ENCODE measurements around the gene ALDH1L2. TPM values are rescaled to one million over a fixed set of nuclear protein-coding genes. Genes with fewer than 3 reads are reported as not detected.
A peak's percentile ranks its signal among the peaks of the same experiment; 100 is the strongest.

Gene ALDH1L2
- total RNA-seq, 1 experiment from 2014 or later = 2.6 TPM

- peak; percentile 25 for DNase-seq (ENCODE audit: low spot score)
These were observed 630 bp downstream of the ALDH1L2 start for GRCh38 chr12:105083551-105084105.

GRCh38 chr12:105083031-105083430, 1.2 kb downstream of the ALDH1L2 start:
- DNase-seq (ENCODE audit: low spot score) = no peak

GRCh38 chr12:105078712-105079570, 5.3 kb downstream of the ALDH1L2 start:
- no peak for DNase-seq (ENCODE audit: low spot score)

DNA sequence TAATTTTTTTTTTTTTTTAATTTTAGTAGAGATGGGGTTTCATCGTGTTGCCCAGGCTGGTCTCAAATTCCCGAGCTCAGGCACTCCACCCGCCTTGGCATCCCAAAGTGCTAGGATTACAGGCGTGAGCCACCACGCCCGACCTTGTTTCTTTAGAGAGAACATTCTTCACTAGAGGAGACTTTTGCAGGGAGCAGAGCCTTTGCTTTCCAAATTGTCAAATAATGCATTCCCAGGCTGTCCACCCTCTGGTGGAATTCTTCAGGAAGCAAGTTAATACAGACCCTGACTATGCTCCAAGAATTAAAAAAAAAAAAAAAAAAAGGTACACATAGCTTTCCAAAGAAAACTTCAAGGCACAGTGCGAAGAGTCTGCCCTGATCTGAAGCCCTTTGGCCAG, 6.8 kb downstream of the ALDH1L2 start:
- no peak for DNase-seq (ENCODE audit: low spot score)

GRCh38 chr12:105076913-105077312, 7.3 kb downstream of the ALDH1L2 start:
- no peak for DNase-seq (ENCODE audit: low spot score)

- DNase-seq (ENCODE audit: low spot score) = peak; percentile 52
These were observed 8.2 kb downstream of the ALDH1L2 start for GRCh38 chr12:105076098-105076497.

DNA sequence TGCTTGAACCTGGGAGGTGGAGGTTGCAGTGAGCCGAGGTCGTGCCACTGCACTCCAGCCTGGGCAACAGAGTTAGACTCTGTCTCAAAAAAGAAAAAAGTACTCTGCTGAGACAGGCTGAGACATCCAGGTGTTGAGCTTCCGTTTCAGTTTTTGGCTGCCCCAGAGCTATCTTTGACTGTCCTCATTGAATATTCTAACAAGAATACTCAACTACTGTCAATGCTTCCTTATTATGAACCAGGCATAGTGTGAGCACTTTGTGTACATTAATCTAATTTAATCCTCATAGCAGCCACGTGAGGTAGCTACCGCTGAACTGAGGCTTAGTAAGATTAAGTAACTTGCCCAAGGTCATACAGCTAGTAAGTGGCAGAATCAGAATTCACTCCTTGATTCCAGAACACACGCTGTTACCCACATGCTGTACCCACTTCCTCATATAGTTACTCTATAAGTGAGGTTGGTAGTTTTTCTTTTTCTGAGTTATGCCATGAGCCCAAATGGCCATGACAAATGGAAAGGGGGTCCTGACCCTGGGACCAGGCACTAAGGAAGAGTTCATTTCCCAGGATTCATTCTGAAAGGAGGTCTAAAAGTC, 11.3 kb downstream of the ALDH1L2 start:
- DNase-seq (ENCODE audit: low spot score) = no peak

DNA sequence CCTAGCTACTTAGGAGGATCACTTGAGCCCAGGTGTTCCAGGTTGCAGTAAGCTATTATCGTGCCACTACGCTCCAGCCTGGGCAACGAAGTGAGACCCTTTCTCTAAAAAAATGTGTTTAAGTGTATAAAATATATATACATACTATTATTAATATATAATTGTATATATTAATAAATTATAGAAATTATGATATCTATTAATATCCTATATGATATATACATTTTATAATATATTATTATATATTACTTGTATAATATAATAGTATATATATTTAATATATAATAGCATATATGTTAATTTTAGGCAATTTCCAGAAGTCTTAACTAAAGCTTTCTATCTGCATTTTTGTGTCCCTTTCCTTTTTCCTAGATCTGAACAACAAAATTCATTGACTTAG, 12.3 kb downstream of the ALDH1L2 start:
- no peak for DNase-seq (ENCODE audit: low spot score)

- no peak for DNase-seq (ENCODE audit: low spot score)
These were observed 14.1 kb downstream of the ALDH1L2 start for GRCh38 chr12:105069936-105070702.

GRCh38 chr12:105067511-105068031, 16.7 kb downstream of the ALDH1L2 start:
- DNase-seq (ENCODE audit: low spot score) = no peak

DNA sequence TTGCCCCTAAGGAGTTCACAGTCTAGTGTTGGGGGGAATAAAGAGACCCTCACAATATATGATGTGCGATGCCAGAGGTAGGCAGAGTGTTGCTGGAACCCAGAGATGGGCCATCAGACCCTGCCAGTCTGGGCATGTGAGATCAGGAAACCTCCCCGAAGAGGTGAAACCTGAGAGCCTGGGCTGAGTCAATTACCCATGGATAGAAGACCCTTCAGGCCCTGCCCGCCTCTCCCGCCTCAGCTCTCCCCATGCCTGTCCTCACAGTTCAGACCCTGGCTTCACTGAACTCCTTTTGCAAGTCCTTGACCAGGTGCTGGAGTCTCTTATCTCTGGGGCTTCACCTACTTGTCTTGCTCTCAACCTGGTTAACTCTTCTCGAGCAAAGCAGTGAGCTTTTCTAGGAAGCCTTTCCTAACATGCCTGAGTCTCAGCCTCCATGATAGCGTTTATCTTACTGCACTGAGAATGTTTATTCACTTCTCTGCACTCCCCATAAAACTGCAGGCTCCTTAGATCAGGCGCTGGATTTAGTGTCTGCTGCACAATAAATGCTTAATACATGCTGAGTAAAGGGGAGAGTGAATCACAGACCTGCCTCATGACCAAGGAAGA, 19.6 kb downstream of the ALDH1L2 start:
- DNase-seq (ENCODE audit: low spot score) = no peak

DNA sequence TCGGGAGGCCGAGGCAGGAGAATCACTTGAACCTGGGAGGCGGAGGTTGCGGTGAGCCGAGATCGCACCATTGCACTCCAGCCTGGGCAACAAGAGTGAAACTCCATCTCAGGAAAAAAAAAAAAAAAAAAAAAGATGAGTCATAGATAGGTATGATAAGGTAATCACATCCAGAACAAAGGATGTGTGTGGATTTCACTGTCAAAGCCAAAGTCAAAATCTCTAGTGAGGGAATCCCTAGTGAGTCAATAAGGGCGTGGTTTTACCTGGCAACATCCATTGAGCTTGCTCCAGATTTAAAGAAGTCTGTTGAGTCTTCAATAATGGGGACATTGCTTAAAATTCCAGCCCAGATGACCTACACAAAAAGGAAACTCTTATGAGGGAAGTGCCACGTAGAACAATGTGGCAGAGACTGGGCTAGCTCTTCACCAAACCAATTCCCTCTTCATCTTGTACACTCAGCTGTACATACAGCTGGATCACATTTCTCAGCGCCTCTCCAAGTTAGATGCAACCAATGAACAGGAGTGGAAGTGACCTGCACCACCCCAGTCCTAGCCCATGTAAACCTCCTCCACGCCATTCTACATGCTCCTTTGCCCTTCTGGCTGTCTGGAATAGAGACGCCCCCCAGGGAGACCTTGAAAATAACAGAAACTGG, 23.4 kb downstream of the ALDH1L2 start:
- DNase-seq (ENCODE audit: low spot score) = no peak

- no peak for DNase-seq (ENCODE audit: low spot score)
These were observed 27.1 kb downstream of the ALDH1L2 start for GRCh38 chr12:105057174-105057573.

DNA sequence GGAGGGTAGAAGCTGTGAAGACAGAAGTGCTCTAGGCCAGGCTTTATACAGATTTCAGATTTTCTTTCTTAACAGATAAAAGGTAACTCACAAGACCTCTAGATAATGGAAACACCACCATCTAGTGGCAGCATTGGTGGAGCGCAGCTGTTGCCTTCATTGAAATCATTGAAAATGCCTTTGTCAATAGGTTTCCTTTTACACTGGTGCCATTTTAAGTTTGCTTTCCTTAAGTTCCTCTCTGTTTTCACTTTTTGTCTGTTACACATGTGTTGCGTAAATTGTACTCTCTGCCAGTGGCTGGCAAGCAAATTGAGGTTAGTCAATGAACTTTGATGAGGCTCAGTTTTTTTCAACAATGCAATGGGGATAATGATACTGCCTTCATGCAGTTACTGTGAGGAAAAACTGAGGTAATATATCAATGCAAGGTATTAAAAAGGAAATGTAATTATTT, 31.1 kb downstream of the ALDH1L2 start:
- DNase-seq (ENCODE audit: low spot score) = peak; percentile 63

GRCh38 chr12:105051981-105052380, 32.3 kb downstream of the ALDH1L2 start:
- no peak for DNase-seq (ENCODE audit: low spot score)

DNA sequence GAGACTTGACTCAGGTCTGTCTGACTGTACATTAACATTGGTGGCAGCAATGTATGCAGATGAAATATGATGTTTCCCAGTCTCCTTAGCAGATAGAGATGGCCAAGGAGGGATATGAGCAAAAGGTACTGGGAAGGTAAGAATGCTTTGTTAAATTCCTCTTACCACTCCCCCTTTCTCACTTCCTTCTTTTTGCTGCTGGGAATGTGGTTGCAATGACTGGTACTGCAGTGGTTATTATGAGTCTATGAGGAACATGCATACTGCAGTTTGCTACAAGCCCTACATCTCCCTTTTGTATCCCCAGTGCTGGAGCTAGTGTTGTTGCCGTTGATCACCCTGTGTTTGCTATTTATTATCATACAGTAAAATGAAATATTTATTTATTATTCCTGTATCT, 35.9 kb downstream of the ALDH1L2 start:
- no peak for DNase-seq (ENCODE audit: low spot score)

DNA sequence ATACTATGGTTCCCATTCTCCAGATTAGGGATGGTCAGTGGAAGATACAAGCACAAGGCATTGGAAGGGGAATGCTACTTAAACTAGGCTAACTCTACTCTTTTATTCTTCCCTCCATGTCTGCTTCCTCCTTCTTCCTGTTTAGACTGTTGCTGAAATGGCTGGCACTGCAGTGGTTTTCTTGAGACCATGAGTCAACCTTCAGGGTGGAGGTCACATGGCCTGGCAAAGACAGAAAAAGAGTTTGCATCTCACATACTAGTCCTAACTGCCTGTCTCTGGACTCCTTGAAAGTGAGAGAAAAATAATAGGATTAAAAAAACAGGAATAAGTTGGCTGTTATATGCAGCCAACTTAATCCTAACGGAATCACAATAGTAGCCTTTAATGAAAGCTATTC, 37.0 kb downstream of the ALDH1L2 start:
- peak; percentile 11 for DNase-seq (ENCODE audit: low spot score)

DNA sequence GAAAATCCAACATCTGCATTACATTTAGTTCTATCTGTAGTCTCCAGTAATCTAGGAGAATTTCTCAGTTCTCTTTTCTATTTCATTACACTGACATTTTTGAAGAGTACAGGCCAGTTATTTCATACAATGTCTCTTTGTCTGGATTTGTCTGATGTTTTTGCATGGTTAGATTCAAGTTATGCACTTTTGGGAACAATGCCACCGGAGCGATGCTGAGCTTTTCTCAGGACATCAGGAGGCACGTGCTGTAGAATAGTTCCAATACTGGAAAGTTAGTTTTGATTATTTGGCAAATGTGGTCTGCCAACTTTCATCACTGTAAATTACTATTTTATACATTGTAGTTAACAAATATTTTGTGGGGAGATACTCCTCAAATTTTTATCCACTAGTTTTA, 43.1 kb downstream of the ALDH1L2 start:
- DNase-seq (ENCODE audit: low spot score) = no peak

GRCh38 chr12:105040476-105040875, 43.8 kb downstream of the ALDH1L2 start:
- no peak for DNase-seq (ENCODE audit: low spot score)

- no peak for DNase-seq (ENCODE audit: low spot score)
These were observed 47.2 kb downstream of the ALDH1L2 start for GRCh38 chr12:105036937-105037649.

All from H4 (cell line).